Stimulated activated CD8-positive, alpha-beta memory T cell treated with anti-CD3 and anti-CD28 coated beads, Interleukin-15, amount 100 ng/mL, for 48 hours (primary cell): Measurements from ENCODE around the gene LIX1L.

Experiments
- DNase-seq, 2 donors: peaks; one replicate each; pipeline ENCODE4 v3.0.0-alpha.2; 2020; ENCODE audit warnings: low read depth in 2 of 2

LIX1L gene

DNA sequence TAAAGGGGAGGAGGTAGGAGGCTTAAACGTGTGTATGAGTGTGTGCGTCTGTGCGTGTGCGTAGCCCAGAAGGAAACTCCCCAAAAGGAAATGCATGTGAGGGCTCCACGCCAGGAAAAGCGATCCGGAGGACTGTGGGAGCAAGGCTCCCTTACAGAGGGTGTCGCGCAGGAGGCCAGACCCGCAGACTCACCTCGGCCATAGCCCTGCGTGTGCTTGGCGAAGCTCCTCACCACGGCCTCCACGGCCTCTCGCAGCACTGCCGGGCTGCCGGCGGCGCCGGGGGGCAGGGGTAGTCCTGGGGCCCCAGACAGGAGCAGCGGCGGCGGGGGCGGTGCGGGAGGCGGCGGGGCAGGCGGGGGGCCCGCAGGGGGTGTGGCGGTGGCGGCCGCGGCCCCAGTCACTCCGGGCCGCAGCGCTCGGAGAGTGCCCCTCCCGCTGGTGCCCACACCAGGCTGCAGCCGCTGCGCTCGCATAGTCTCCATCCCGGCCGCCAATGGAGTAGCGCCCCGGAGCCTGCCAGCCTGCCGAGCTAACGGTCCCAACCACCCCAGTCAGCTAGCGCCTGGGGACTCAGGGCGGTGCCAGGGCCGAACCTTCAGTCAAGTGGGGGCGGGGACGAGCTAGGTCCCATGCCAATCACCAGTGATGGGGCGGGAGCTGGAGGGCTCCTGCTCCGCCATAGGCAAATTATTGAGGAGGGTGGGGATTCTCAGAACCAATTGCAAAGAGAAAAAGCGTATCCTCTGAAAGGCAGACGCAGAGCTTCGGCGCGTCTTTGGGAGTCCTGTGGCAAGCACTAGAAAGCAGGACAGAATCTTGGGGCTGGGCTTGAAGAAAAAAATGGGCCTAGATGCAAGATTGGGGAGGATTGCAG is at the start of gene LIX1L:
Gene LIX1L (minus strand): TSS at position 575 of the 877 bp plus-strand sequence. CDS start 90 bp downstream, at position 485.
- DNase-seq: peak; percentile 91 to 92

DNA sequence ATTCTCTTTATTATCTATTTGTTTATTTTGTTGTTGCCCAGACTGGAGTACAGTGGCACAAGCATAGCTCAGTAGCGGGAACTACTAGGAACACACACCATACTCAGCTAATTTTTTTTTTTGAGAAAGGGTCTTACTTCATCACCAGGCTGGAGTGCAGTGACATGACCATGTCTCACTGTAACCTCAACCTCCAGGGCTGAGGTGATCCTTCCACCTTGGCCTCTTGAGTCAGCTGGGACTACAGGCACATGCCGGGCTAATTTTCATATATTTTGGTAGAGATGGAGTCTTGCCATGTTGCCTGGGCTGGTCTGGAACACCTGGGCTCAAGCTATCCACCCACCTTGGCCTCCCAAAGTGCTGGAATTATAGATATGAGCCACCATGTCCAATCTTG is 43.9 kb upstream of the LIX1L start:
- no peak for DNase-seq

DNA sequence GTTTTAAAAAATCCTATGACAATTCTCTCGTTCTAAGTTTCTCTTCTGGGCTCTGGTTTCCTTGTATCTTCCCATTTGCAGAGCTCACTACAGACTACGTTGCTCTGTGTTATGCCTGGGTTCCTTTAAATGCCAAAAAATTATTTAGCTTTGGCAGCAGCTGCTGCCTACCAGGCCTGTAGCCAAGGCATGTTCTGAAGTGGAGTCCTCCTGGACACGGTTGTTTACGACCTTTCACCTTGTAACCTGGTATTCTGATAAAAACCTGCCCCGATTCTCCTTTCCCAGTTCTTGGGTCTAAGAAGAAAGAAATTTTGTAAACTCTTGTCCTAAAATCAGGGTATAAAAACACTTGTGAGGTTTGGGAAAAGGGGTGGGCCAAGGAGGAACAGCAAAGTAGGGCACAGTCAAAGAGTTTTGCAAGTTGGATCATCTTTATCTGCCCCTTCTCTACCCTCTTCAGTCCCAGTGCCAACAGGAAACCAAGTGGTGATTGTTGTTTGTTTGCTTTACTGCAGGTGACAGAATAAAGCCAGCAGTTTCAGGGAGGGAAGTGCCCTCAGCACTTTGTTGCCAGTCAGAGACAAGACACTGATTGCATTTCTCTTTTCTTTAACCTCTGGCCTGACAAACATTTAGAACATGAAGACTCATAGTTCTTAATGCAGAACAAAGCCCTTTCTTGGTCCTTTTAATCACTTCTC is 41.7 kb upstream of the LIX1L start:
- no peak for DNase-seq

DNA sequence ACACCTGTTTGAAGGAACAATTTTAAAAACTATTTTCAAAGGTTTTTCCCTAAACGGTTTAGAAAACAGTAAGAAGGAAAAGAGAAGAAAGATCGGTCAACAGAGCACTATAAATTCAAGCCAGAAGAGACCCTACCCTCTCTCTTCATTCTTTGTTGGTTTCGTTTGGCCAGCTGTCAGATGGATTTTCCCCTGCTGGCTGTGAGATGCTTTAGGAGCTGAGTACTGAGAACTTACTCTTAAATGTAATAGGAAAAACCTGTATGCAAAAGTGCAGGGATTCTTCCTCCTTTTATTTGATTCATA is 39.9 kb upstream of the LIX1L start:
- no peak for DNase-seq

DNA sequence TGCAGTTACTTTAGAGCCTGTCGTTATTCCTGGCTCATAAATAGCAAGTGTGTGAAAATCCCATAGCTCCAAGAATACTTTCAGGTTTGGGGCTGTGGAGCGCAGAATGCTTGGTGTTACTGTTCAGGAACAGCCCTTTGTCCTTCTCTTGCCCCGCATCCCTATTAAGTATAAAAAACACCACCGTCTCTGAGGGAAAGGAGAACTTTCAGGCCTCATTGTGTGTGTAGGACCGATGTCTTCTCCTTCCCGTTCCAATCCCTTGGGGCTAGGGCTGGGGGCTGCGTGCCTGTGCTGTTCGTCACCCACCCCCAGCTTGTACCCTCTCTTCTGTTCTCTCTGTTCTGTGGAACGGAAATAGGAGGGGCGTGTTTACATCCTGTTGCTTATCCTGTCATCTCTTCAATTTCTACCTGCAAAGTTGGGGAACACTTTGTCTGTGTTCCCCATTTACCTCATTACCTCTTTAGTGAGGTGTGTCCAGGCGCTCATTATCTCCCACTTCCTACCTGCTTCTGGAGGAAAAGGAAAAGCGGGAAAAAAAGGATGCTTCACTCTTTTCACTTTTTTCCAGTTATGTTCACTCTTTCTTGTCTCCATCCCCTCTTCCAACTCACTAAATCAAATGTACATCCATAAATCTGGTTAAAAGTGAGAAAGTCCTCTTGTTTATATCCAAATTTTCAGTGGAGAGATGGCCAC is 39.4 kb upstream of the LIX1L start:
- peak in 1 of 2 donors; percentile 33 for DNase-seq

DNA sequence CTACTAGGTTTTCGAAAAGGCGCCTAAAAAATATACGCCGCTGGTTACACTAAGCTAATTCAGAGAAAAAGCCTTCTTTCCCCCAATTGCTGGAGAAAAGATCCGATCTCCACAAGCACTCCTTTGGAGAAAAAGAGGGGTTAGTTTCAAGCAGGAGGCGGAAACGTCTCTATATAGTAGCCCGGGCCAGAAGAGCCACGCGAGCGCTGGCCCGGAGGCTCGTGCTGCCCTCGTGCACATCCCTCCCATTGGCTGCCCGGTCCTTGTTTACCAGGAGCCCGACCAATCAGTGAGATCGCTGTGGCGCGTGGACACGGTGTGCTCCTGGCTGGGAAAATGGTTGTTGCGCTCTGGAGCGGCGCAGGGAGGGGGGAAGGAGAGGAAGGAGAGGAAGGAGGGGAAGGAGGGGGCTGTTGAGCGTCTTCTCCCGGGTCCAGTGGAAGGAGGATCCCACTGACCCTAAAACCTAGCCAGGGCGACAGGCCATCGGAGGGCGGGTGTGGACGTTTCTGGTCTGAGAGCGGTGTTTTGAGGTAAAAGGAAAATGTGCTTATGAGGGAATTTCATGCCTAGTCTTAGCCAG is 38.7 kb upstream of the LIX1L start, which contains the start of gene TXNIP:
Gene TXNIP (minus strand): TSS at position 147 of the 583 bp plus-strand sequence. CDS start 313 bp downstream, outside the sequence.
- peak; percentile 92 for DNase-seq

DNA sequence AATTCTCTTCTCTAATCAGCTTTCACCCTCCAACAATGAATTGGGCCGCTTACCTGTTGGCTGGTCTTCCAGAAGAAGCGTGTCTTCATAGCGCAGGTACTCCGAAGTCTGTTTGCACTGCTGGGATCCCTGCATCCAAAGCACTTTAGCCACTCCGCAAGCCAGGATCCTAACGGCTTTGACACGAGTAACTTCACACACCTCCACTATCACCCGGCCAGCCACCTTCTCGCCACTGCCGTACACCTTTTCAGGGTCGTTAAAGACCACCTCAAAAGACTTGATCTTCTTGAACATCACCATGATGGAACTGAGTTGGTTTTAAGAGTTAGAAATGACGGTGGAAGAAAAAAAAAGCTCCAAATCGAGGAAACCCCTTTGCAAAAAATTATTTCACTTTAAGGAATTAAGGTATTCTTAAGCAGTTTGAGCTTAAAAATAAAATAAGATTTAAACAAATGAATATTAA is 38.2 kb upstream of the LIX1L start:
- no peak for DNase-seq

DNA sequence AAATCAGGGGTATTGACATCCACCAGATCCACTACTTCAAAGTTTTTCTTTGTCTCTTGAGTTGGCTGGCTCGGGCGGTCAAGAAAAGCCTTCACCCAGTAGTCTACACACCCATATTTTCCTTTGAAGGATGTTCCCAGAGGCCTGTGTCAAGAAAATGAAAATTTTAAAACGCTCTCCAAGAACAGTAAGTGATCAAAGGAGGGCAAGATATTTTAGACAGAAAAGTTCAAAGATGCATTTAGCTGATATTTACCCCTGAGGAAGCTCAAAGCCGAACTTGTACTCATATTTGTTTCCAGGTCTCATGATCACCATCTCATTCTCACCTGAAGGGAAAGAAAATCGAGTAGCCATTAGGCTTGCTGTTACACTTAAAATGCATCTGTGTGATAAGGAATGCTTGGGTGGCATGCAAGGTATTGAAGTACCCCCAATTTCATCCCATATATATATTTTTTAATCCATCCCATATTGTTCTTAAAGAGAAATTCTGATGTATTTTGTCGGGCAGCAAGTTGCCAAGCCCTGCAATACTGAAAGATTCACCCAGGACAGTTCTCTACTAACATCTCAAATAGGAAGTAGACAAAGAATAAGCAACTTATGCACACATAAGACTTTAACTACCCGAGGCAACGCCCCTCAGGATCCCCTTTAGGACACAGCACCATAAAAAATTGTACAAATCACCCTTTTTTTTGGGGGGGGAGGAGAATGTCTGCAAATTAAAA is 37.5 kb upstream of the LIX1L start:
- no peak for DNase-seq

DNA sequence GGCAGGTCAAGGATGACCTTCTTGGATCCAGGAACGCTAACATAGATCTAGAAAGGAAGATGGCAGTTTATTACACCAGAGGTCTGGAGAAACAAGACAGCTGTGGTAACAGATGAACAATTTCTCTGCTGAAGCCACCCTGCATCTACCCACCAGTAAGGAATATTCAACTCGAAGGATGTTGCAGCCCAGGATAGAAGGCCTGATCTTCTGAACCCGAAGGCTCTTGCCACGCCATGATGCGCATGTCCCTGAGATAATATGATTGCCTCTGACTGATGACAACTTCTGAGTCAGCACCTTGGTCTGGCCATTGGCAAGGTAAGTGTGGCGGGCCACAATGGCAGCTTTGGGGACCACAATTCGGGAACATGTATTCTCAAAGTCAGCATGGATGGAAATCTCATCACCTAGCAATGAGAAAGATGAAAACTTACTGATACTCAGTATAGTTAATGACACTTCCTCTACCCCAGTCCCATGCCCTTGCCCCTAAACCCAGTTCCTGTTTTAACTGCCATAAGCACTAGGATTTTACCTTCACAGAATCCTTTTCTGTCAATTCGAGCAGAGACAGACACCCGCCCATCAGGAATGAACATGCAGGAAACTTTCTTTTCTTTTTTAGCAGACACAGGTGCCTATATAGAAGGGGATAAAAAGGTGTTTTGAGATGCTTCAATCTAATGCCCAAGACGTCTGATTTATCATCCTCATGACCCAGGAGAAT is 36.7 kb upstream of the LIX1L start:
- peak; percentile 32 to 39 for DNase-seq

DNA sequence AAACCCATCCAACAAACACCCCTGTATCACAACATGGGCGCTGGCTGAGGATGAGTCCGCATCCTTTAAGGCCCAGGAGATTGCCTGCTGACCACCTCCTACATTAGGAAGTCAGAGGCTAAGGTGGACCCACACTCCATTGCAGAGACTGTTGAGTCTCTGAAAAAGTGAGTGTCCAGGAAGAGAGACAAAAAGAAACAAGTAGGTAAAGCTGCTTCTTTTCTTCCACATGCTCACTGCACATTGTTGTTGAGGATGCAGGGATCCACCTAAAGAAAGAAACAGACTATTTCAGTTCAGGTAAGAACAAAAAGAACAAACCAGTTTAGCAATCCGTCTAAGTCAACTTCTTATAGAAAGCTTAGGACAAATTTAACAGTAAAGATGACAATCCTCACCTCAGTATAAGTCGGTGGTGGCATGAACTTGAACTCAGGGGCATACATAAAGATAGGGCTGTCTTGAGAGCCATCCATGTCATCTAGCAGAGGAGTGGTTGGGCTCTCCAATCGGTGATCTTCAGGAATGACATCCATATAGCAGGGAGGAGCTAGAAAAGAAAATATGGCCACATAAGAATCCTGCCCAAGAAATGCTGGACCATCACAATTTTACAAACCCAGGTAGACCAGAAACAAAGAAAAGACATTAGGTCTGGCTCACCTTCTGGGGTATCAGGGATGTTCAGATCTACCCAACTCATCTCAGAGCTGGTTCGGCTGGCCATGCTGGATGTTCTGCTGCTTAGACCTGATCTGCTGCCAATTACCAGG is 36.0 kb upstream of the LIX1L start:
- DNase-seq: no peak

DNA sequence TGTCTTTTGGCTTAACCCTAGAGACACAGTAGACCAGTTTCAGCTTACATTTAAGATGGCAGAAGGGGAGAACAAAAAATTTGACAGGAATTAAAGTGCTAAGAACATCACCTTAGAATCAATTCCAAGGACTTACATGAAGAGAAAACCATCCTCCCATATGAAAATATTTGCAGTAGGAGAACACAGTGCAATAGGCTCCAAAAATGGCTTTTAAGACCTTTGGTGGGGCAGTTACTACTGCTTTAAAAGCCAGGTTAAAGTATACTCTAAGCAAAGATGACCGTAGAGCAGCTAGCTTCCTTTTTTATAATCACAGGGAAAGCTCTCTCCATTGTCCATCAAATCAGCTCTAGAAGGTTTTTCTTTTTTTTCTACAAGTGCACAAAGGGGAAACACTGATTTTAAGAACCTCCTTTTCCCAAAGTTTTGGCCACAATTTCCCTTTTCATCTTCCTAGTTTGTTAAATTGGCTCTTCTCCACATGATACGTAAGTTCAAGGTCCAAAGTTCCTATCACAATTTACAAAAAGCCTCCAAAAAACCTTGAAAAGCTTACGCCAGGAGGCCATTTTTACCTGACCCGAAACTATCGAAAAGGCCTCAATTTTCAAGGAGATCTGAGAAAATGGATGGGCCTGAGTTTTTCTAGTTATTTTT is 35.3 kb upstream of the LIX1L start:
- DNase-seq: no peak

DNA sequence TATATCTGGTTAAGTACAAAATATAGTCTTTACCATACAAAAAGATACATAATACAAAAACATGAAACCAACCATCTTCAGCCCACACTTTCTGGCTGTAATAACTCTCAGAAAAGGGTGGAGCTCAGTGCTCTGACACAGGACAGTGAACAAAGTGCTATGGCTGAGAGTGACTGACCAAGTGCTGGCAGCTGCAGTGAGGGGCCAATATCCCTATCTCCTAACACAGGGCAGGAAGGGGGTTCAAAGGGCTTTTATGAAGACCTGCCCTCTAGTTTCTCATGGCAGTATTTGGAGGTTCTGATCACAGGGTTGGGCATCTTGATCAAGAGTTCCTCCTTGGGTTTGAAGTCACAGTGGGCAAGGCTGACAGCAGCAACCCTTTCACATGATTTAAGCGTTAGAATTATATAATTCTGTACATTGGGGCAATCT is 34.7 kb upstream of the LIX1L start:
- DNase-seq: no peak

DNA sequence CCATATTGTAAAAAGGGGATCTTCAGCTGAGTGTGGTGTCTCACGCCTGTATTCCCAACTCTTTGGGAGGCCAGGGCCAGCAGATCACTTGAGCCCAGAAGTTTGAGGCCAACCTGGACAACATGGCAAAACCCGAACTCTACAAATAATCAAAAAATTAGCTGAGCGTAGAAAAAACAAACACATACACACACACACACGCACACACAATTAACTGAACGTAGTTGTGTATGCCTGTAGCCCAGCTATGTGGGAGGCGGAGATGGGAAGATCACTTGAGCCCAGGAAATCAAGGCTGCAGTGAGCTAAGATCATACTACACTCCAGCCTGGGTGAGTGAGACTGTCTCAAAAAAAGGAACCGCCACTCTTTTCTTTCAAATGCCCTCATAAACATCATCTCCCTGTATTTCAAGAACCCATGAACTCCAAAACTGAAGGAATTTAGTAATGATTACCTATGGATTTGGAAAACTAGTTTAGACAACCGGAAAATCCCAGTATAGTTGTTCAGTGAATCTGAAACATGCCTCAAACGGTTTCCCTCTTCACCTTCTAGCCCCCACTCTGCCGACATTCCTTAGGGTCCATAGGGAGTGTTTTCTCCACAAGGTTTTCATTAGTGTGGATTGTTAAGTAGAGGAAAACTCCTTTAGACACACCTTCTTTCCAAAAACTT is 34.1 kb upstream of the LIX1L start:
- DNase-seq: no peak

DNA sequence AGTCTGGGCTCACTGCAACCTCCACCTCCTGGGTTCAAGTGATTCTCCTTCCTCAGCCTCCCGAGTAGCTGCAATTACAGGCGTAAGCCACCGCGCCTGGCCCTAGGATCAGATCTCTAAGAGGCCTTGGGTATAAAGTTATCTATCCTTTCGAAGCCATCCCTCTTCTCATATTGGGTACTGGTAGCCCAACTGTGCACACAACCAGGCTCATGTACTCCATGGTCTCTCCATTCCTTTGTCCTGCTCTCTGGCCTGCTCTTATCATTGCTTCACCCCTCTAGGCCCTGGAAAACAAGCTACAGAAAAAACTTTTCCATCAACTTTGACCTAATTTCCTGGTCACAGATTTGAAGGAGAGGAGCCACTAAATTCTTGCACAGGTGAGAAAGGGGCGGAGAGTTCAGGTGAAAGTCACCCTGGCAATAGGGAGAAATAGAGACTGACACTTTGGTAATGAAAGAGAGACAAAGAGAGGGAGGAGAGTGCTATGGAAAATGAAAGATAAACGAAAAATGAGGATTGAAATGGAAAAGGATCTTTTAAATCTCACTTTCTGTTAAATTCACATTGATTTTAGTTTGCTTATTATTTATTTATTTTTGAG is 32.5 kb upstream of the LIX1L start:
- DNase-seq: no peak

DNA sequence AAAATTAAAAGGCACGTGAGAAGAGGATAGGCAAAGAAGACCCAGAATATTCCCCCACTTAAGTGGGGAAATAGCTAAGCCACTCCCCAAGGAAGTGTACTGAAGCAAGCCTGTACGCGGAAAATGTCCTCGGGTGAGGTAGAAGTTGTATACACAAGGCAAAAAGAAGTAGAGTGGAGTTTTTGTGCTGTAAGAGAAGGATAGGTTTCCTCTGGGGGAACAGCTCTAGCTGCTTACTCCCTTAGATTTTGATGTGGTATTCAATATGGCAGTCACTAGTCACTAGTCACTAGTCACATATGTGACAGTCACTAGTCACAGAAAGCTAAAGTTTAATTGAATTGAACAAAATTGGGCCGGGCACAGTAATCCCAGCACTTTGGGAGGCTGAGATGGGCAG is 31.0 kb upstream of the LIX1L start:
- no peak for DNase-seq

DNA sequence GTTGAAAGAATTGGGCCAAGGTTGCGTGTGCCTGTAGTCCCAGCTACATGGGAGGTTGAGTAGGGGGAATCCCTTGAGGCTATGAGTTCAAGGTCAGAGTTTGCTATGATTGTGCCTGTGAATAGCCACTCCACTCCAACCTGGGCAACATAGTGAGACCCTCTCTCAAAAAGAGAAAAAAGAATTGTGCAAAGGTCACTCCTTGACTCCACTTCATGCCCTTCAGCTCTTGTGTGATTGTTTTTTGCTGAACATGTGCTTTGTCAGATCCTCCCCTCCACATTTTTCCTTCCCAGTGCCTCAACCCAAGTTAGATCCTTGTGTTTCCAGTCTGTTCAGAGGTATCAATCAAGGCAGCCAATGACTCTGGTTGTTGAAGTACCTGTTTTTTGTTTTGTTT is 30.1 kb upstream of the LIX1L start:
- DNase-seq: no peak

DNA sequence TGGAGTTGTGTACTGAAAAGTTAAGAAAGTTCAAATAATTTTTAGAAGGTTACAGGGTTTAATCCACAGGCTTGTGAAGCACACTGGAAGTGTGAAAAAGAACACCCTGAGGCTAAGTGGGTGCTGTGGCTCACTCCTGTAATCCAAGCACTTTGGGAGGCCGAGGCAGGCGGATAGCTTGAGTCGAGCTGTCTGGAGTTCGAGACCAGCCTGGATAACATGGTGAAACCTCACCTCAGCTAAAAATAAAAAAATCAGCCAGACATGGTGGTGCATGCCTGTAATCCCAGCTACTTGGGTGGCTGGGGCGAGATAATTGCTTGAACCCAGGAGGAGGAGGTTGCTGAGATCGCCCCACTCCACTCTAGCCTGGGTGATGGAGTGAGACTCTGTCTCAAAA is 28.7 kb upstream of the LIX1L start:
- DNase-seq: no peak
